HepG2 (cell line): ENCODE results near the gene SELENOW. TPM values are rescaled to one million over a fixed set of nuclear protein-coding genes. Genes with fewer than 3 reads are reported as not detected.

Experiments used
- ATAC-seq: fragments of 200-7000 bp; cut with Tn5 transposase; 3 replicates; pipeline ENCODE4 v1.9.1; 2020; ENCODE audit warnings: mild to moderate bottlenecking, moderate library complexity
- BruUV-seq: library from RNA; stranded (reverse); fragments of 400-500 nt; replicated peaks from 2 replicates; lab custom pipeline; 2021; lab: Mats Ljungman, UMichigan
- CTCF ChIA-PET: fragments of 300-600 bp; formaldehyde crosslinking; extraction: SDS; loops from one replicate; lab custom pipeline; 2021; ENCODE audit warnings: low total read pairs, inconsistent platforms, low intra/inter-chr PET ratio; lab: Yijun Ruan, JAX
- POLR2A ChIA-PET: fragments of 350-600 bp; sonication (Branson Sonifier 250); formaldehyde crosslinking; loops from one replicate; lab custom pipeline; 2020; ENCODE audit warnings: antibody characterized with exemption, inconsistent platforms; lab: Yijun Ruan, JAX
- DNase-seq: peaks from one replicate; pipeline ENCODE4 v3.0.0-alpha.2; 2015; ENCODE audit warnings: low spot score
- FAIRE-seq: peaks from 3 replicates; lab custom pipeline; 2011; peaks lifted over from hg19 to GRCh38; lab: Jason Lieb, UNC
- H2AFZ ChIP-seq: one replicate; pipeline ENCODE4 v1.6.1; 2011; ENCODE audit warnings: low read length, inconsistent platforms
- H3K27ac ChIP-seq: fragments of 300-600 bp; 3 replicates; pipeline ENCODE4 v1.8.0; 2011; ENCODE audit warnings: mixed run types, mild to moderate bottlenecking, mixed read lengths, low read length, inconsistent platforms; ENCODE audit not compliant: insufficient read depth; ENCODE audit errors: extremely low read length
- H3K27me3 ChIP-seq, 2 experiments: fragments of 200-600 bp in 1 of 2; 2 replicates in 1 of 2; 3 replicates in 1 of 2; pipeline versions ENCODE4 v1.6.0 to v1.8.0; 2011; ENCODE audit warnings: low read length in 2 of 2, mild to moderate bottlenecking in 2 of 2, moderate library complexity in 2 of 2, inconsistent platforms in 1 of 2; ENCODE audit not compliant: insufficient read depth in 2 of 2, control insufficient read depth in 1 of 2
- H3K36me3 ChIP-seq, 2 experiments: fragments of 200-600 bp in 1 of 2; replicated peaks in 1 of 2; 2 replicates in 1 of 2; 3 replicates in 1 of 2; pipeline versions ENCODE4 v1.5.1 to v1.8.0; 2011; ENCODE audit warnings: low read length in 2 of 2, inconsistent platforms in 1 of 2; ENCODE audit not compliant: insufficient read depth in 2 of 2, control insufficient read depth in 1 of 2
- H3K4me1 ChIP-seq: 2 replicates; pipeline ENCODE4 v1.5.1; 2012; ENCODE audit warnings: low read length, inconsistent platforms; ENCODE audit not compliant: insufficient read depth
- H3K4me2 ChIP-seq: 2 replicates; pipeline ENCODE4 v1.6.0; 2011; ENCODE audit warnings: low read depth, low read length, inconsistent platforms
- H3K4me3 ChIP-seq, 3 experiments: fragments of 200-600 bp in 1 of 3; sonication (generic), shearing (Covaris generic) in 1 of 3; replicated peaks in 1 of 3; 2 replicates each; pipeline ENCODE4 v1.5.1; 2011 to 2016; ENCODE audit warnings: low read length in 3 of 3, inconsistent platforms in 2 of 3, low read depth in 2 of 3, mild to moderate bottlenecking in 2 of 3, control low read depth in 1 of 3, mixed read lengths in 1 of 3; ENCODE audit not compliant: insufficient read depth in 1 of 3
- H3K79me2 ChIP-seq: one replicate; pipeline ENCODE4 v1.6.1; 2011; ENCODE audit warnings: low read length, inconsistent platforms; ENCODE audit not compliant: insufficient read depth
- H3K9ac ChIP-seq: 2 replicates; pipeline ENCODE4 v1.6.0; 2011; ENCODE audit warnings: mild to moderate bottlenecking, low read depth, low read length, inconsistent platforms; ENCODE audit not compliant: insufficient read depth
- H3K9me3 ChIP-seq: 2 replicates; pipeline ENCODE4 v1.5.1; 2012; ENCODE audit warnings: mild to moderate bottlenecking, low read length
- H4K20me1 ChIP-seq: 2 replicates; pipeline ENCODE4 v1.6.0; 2011; ENCODE audit warnings: inconsistent platforms, mild to moderate bottlenecking, low read length, moderate library complexity; ENCODE audit not compliant: insufficient read depth
- HDAC1 ChIP-seq: sonication (generic); formaldehyde crosslinking; IDR thresholded peaks from 2 replicates; pipeline ENCODE4 v1.5.1; 2020; ENCODE audit warnings: mild to moderate bottlenecking, missing genetic modification reagents
- MYC ChIP-seq: sonication (generic); formaldehyde crosslinking; IDR thresholded peaks from 2 replicates; pipeline ENCODE4 v1.9.0; 2021; ENCODE audit warnings: missing genetic modification reagents, borderline replicate concordance
- SNAPC2 ChIP-seq: sonication (generic); formaldehyde crosslinking; IDR thresholded peaks from 2 replicates; pipeline ENCODE4 v1.8.1; 2022; ENCODE audit warnings: mild to moderate bottlenecking, missing genetic modification reagents
- XRCC5 ChIP-seq: fragments of 200-400 bp; formaldehyde crosslinking; optimal IDR thresholded peaks from 2 replicates; pipeline ENCODE3; 2017; ENCODE audit warnings: mild to moderate bottlenecking, low read length
- ZBTB38 ChIP-seq: sonication (generic); formaldehyde crosslinking; IDR thresholded peaks from 2 replicates; pipeline ENCODE4 v1.5.1; 2020; ENCODE audit warnings: mild to moderate bottlenecking, missing genetic modification reagents
- ZNF460 ChIP-seq: sonication (generic); formaldehyde crosslinking; IDR thresholded peaks from 2 replicates; pipeline ENCODE4 v1.5.1; 2020; ENCODE audit warnings: missing genetic modification reagents, mild to moderate bottlenecking, borderline replicate concordance
- WGBS: methylation state at CpG from one replicate; pipeline ENCODE4 v1.1.6; 2017; ENCODE audit warnings: low lambda C conversion rate; 5-methylcytosine and 5-hydroxymethylcytosine counted together
- in situ Hi-C: cut with HindIII; loops from 2 replicates; pipeline ENCODE4 v1.10.0; 2017; ENCODE audit warnings: low pct_unique_long_range_greater_than_20kb; ENCODE audit not compliant: extremely low pct_ligation_motif_present
- intact Hi-C: fragments of 100-400 bp; cut with micrococcal nuclease; formaldehyde crosslinking; loops from one replicate; pipeline ENCODE4 v1.10.0; 2022; ENCODE audit not compliant: unreplicated experiment
- polyA plus RNA-seq, 8 experiments: library from polyadenylated mRNA; depleted of rRNA in 3 of 8; stranded (reverse) in 7 of 8; unstranded in 1 of 8; fragments of >200 nt; fragmentation: Illumina TruSeq in 4 of 8; extraction: Trizol in 4 of 8; gene quantifications; 2 replicates each; pipeline versions ENCODE4 v1.2.1 to v1.2.3, GENCODE V29; 2011 to 2016; ENCODE audit warnings: low read depth in 4 of 8, missing spikeins in 1 of 8, mixed read lengths in 1 of 8; ENCODE audit not compliant: insufficient read depth in 1 of 8
- total RNA-seq, 5 experiments: library from RNA; depleted of rRNA; stranded (reverse); fragments of >200 nt; fragmentation: Illumina TruSeq; extraction: Trizol; gene quantifications; 2 replicates each; pipeline ENCODE4 v1.2.3, GENCODE V29; 2016; ENCODE audit warnings: low read depth in 1 of 5
- TF ChIP-seq, protein P1 (sequence below): sonication (generic); formaldehyde crosslinking; IDR thresholded peaks from 2 replicates; pipeline ENCODE4 v1.4.0; 2020; ENCODE audit warnings: missing genetic modification reagents, borderline replicate concordance
- TF ChIP-seq, protein P2 (sequence below): sonication (generic); formaldehyde crosslinking; IDR thresholded peaks from 2 replicates; pipeline ENCODE4 v1.5.0; 2020; ENCODE audit warnings: mild to moderate bottlenecking, missing genetic modification reagents

Gene SELENOW
- total and polyA plus RNA-seq, 2 of the 13 experiments (the other 11 are each of a cell fraction or from before 2014, with no cell fraction given) = 50.3 to 64.7 TPM

DNA sequence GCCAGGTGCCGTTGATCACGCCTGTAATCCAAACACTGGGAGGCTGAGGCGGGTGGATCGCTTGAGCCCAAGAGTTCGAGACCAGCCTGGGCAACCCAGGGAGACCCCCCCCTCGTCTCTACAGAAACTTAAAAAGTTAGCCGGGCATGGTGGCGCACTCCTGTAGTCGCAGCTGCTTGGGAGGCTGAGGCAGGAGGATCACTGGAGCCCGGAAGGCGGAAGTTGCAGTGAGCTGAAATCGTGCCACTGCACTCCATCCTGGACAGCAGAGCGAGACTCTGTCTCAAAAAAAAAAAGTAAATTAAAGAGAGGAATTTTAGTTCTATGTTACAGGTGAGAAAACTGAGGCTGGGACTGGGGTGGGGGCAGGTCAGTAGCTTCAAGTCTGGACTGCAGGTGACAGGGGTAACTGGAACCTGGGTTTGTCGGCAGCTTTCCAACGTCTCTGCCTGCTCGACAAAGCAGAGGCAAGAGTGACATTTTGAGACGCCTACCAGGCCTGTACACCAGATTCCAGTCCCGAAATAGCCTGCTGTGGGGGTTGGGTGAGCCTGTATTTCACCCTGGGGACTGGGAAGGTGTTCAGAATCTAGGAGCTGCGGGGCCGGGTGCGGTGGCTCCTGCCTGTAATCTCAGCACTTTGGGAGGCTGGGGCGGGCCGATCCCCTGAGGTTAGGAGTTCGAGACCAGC, 1.2 kb downstream of the SELENOW start:
- FAIRE-seq = no peak
- H3K9ac ChIP-seq = peak overlapping the region; percentile 97; the same call in 1 of the 2 replicates
- POLR2A ChIA-PET = no interaction called here
- peak overlapping the region; percentile 94 for H3K4me2 ChIP-seq
- TF ChIP-seq MYC (CRISPR knock-in tag) (peak; percentile 41; the same call in 1 of the 2 replicates), ZNF460 (CRISPR knock-in tag) (peak; percentile 42; the same call in 1 of the 2 replicates), HDAC1 (CRISPR knock-in tag) (0 out of 2 replicates have a peak, but pooled peaks have one; percentile 25), SNAPC2 (no peak), XRCC5 (no peak), ZBTB38 (CRISPR knock-in tag) (peak; percentile 78)
- TF ChIP-seq, protein P1, sequence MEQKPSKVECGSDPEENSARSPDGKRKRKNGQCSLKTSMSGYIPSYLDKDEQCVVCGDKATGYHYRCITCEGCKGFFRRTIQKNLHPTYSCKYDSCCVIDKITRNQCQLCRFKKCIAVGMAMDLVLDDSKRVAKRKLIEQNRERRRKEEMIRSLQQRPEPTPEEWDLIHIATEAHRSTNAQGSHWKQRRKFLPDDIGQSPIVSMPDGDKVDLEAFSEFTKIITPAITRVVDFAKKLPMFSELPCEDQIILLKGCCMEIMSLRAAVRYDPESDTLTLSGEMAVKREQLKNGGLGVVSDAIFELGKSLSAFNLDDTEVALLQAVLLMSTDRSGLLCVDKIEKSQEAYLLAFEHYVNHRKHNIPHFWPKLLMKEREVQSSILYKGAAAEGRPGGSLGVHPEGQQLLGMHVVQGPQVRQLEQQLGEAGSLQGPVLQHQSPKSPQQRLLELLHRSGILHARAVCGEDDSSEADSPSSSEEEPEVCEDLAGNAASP (CRISPR knock-in tag) = no peak
- TF ChIP-seq, protein P2, sequence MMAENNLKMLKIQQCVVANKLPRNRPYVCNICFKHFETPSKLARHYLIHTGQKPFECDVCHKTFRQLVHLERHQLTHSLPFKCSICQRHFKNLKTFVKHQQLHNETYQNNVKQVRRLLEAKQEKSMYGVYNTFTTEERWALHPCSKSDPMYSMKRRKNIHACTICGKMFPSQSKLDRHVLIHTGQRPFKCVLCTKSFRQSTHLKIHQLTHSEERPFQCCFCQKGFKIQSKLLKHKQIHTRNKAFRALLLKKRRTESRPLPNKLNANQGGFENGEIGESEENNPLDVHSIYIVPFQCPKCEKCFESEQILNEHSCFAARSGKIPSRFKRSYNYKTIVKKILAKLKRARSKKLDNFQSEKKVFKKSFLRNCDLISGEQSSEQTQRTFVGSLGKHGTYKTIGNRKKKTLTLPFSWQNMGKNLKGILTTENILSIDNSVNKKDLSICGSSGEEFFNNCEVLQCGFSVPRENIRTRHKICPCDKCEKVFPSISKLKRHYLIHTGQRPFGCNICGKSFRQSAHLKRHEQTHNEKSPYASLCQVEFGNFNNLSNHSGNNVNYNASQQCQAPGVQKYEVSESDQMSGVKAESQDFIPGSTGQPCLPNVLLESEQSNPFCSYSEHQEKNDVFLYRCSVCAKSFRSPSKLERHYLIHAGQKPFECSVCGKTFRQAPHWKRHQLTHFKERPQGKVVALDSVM = peak; percentile 37; the same call in 1 of the 2 replicates
- DNase-seq = no peak
- H3K27me3 ChIP-seq = no peaks in the 10 kb centered on the region; a peak in 1 of 5 replicates
- H3K36me3 ChIP-seq = peaks cover 0 to 22% of the 10 kb centered on the region in 2 experiments; a peak in 3 of 5 replicates
- H2AFZ ChIP-seq = no peak overlapping the region
- in situ Hi-C loops (no loop called here), intact Hi-C loops (no loop called here)
- H4K20me1 ChIP-seq = no peaks in the 10 kb centered on the region
- ATAC-seq = no peak
- WGBS = 87% methylated on average over 24 of the region's 24 CpGs
- H3K4me3 ChIP-seq = peak overlapping the region; percentile 88 to 95 (median 93)
- no TSS peak for BruUV-seq
- no peaks in the 10 kb centered on the region for H3K9me3 ChIP-seq
- H3K27ac ChIP-seq = no peak overlapping the region
- CTCF ChIA-PET = no interaction called here
- peaks cover 36% of the 10 kb centered on the region for H3K4me1 ChIP-seq
- H3K79me2 ChIP-seq = peaks cover 18% of the 10 kb centered on the region
